HG03460 (cell line): ENCODE measurements around the gene STK10.
"Not testable (repeated sequence)": the region's sequence is repeated elsewhere in the genome, so short reads cannot be mapped to it uniquely, and the experiment has no call there.

Source experiments
- ATAC-seq: cut with Tn5 transposase; IDR thresholded peaks from one replicate; pipeline ENCODE4 v1.9.1; 2021; ENCODE audit not compliant: unreplicated experiment

Gene STK10

DNA sequence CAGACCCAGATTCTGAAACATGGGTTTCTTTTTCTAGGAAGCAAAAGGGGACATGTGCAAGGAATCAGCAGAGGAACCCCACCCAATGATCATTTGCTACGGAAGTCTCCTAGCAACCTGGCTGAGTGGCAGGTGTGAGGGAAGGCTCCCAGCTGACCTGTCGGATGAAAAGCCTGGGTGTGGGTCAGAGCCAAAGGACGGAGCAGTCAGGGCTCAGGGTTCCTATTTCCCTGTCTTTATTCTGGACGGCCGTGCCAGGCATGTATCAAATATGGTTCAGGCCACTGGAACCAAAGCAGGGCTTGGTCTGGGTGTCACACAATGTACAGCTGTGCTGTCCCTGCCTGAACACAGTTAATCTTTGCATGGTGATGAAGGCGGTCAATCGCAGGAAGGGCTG lies 20.1 kb downstream of the STK10 start:
- ATAC-seq = no peak

DNA sequence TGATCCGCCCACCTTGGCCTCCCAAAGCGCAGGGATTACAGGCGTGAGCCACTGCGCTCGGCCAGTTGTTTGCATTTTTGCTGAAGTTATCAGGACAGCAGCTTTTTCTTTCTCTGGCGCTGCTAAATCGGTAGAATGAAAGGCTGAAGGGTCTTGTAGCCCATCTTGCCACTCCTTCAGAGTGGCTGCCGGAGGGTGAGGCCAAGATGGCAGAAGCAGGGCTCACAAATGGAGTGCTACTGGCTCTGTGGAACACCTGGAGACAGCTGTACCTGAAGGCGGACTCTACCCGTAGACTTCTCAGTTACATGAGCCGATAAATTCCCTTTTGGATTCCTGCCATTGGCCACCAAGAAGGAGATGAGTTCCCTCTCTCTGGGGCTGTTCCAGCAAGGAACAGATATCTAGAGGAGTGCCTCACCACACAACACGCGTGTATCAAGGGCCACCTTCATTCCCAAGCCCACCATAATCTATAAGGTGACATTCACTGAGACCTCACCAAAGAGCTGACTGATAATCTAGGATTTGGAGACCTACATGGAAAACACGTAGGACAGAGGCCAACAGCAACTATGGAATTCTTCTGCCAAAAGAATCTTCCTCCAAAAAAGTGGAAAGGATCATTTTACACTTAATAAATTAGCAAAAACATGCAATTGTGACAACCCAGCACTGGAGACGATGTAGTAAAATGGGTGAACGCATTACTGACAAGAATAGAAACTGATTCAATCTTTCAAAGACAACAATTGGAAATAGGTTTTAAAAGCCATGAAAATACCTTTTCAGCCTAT lies 21.8 kb downstream of the STK10 start:
- no peak for ATAC-seq

DNA sequence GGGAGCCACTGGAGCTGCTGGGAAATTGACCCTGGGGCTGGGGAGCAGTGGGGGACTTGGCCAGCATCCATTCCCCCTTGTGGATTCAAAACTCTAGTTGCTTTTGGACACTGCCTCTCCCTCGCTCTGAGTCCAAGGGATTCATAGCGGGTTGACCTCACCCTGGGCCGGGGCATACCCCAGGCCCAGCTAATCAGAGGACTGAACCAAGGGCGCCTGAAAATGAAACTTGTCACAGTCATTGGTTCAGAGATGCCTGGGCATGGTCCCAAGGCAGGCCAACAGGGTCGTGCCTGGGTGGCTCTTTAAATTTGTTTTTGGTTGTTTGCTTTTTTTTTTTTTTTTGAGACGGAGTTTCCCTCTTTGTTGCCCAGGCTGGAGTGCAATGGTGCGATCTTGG lies 22.6 kb downstream of the STK10 start:
- ATAC-seq = peak; percentile 80

DNA sequence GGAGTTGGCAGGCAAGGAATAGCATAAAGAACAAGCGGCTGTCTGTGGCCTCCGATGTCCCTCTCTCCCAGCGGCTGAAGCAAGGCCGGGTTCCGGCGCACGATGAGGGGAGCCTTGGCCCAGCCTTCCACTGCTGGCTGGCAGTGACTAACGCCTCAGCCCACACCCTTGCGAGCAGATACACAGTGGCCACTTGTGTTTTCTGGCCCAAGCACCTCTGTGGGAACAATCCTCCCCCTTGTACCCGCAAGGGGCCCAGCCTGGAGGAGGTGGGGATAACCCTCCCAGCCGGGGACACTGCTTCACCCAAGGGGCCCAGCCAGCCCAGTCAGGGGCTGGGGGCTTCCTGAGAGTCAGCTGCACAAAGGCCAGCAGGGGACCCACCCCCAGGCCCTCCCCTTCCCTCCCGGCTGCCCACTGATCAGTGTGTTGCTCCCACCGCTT lies 23.2 kb downstream of the STK10 start:
- ATAC-seq = no peak

DNA sequence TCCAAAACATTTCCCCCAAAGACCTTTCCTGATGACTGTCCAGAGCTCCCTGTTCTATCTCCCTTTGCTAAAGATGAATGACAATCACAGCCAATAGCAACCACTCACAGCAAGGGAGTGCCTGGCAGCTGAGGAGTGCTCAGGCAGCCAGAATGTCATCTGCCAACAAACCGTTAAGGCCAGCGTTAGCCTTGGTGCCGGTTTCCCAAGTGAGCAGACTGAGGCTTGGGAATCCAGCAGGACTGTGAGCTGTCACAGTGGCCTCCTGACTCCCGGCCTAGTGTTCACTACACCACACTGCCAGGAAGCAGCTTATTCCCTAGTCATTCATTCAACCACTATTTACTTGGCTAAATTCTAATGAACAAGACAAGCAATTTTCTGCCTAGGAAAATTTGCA lies 24.7 kb downstream of the STK10 start:
- no peak for ATAC-seq

DNA sequence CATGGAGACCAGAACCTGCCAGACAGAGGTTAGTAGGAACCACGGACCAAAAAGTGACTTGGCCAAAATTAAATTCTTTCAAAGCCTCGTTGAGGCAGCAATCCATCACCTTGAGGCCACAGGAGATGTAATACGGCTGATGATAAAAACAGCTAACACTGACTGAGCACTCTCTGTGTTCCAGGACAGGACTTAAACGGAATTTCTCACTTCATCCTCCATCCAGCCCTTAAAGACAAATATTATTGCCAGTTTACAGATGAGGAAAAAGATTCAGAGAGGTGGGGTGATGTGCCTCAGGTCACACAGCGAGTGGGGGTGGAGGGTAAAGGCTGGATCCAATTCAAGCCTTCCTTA lies 25.1 kb downstream of the STK10 start:
- ATAC-seq = no peak

DNA sequence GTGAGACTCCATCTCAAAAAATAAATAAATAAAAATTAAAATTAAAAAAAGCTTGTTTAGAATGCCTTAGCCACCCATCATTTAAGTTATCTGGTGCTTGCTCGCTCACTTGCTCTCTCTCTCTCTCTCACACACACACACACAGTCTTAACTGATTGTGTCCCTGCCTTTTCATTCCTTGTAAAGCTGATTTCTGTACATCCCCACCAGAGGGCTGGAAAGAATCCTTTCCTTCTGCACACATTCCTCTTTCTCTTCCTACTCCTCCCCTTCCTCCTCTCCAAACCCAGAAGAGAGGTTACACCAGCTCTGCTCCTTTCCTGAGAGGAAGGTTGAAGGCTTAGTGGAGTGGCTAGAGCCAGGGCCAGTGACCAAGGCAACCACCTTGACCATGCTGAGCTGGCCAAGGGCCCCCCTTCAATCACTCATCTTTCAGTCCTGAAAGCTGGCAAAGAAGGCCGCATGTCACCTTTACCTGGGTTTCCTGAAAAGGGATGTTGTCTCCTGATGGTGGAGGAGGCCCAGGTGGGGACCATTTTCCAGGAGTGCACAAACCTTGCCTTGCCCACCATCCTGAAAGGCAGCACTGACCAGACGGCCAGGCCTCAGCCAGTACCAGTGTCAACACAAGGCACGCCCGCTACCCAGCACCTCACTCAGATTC lies 25.6 kb downstream of the STK10 start:
- no peak for ATAC-seq

DNA sequence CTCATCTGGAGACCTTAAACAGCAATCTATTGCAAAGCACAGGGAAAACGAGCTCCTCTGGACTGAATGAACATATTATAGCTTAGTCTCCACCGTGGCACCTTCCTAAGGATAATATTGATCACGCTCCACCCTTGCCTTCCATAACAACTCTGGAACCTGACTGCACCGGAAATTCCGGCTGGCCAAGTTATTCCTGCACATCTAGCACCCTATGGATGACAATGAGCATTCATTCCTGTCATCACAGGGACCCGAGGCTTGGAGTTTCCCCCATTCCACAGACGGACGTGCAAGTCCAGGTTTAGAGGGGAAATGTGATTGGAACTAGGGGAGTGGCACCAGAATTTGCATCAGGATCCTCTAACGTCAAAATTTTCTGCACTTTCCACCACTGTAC lies 27.5 kb downstream of the STK10 start:
- no peak for ATAC-seq

DNA sequence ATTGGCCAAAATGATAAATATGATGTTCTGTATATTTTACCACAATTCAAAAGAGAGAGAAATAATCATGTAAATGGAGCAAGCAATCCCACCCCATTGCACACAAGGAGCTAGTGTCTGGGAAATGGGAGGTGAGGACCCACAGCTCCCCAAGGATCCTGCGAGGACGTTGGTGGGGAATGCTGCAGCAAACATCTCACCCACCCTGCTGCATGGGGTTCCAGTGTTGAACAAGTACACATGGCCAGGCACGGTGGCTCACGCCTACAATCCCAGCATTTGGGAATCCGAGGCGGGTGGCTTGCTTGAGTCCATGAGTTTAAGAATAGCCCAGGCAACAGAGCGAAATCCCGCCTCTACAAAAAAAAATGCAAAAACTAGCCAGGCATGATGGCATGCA lies 29.0 kb downstream of the STK10 start:
- ATAC-seq = no peak

DNA sequence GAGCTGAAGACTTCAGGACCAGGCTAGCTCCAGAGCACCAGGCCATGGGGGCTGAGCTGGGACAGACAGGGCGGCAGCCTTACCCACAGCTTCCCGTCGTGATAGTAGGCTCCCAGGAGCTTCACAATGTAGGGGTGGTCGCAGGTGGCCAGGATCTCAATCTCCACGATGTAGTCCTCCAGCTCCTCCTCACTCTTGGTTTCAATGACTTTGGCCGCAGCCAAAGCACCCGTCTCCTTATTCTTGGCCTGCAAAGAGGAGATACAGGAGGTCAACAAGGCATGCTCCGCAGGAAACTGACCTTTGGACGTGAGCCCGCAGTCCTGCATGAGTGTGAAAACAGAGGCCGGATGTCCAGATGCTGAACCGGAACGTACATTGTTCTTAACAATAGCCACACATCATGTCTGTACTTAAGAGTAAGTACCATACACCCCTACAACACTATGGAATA lies 31.5 kb downstream of the STK10 start:
- no peak for ATAC-seq

DNA sequence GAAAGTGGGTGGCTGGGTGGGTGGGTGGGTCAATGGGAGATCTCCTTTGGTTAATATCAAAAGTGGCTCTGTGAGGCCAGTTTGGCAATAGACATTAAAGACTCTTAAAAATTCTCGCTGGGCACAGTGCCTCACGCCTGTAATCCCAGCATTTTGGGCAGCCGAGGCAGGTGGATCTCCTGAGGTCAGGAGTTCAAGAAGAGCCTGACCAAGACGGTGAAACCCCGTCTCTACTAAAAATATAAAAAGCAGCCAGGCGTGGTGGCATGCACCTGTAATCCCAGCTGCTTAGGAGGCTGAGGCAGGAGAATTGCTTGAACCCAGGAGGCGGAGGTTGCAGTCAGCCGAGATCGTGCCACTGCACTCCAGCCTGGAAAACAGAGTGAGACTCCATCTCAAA lies 32.9 kb downstream of the STK10 start:
- ATAC-seq = not testable (repeated sequence)

DNA sequence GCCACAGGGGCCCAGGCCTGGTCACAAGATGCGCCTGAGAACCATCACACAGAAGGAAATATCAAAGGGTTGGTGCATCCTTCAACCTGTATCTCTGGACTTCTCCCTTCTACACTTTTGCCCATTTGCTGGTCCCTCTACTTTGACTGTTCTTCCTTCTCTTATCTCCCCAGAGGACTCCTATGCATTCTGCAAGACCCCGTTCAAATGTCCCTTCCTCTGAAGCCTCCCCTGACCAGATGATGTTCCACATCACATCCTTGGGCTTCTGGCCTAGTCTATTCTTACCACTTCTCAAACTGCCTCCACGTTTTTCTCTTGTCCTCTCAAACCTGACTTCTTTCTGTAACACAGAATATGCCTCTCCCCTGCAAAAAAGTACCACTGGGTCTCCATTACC lies 34.3 kb downstream of the STK10 start:
- ATAC-seq = no peak

DNA sequence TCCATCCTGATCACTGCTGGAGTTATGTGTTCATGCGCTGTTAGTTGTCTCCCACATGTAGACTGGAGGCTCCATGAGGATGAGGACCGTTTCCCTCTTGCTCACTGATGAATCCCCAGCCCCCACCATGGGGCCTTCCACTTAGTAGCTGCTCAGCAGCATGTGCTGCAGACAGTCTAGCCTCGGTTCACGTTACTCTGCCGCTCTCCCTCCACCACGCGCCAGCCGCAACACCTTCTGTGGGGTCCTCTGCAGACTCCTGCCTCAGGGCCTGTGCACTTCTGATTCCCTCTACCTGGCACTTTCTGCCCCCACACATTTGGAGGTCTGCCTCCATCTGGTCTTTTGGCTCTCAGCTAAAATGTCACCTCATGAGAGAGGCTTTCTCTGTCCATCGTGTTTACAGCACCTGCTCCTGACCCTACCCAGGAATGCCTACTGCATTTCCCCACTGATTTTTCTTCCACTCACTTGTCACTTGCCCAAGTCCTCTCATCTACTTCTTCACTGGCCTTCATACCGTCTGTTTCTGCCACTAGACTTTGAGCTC lies 36.3 kb downstream of the STK10 start:
- ATAC-seq = no peak

DNA sequence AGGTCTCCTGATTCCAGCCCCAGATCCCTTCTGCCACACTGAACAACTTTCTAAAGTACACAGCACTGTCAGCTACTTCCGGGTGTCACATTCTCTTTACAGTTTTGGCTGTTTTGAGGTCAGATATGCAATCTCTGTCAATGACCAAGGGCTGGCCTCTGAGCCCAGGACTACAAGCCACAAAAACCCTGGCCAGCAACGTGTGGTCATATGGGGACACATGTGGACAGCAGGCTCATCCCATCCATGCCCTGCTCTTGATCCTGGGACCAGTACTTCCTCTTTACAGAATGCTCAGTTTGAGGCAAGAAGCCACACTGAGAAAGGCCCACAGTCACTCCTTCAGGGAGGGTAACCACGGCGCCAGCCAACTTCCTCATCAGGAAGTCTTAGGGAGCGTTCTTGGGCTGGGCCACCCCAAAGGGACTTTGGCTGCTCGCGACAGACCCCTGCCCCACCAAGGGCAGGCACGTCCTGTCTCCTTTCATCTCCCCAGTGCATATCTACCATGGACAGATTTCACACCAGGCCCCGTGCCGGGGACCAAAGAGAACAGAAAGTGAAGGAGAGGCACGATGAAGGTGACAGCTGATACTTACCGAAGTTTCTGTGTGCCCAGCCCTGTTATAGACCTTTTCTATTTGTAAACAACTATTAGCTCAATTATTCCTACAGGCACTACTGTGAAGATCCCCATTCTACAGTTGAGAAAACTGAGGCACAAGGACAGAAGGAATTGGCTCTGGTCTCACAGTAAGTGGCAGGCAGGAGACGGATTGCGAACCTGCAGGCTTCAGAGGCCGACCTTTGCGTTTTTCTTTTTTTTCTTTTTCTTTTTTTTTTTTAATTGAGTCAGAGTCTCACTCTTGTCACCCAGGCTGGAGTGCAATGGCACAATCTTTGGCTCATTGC lies 37.3 kb downstream of the STK10 start:
- ATAC-seq = peak; percentile 62

DNA sequence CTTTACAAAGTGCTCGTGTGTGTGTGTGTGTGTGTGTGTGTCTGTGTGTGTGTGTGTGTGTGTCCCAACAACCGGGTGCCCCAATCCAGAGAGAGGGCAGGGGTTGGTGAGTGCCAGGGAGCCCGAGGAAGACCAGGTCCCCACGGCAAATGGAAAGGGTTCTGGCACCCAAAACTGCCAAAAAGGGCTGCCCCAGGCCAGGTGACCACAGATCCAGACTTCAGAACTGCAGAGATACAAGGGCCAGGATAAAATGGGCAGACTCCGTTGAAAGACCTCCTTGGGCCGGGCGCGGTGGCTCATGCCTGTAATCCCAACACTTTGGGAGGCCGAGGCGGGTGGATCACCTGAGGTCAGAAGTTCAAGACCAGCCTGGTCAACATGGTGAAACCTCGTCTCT lies 38.5 kb downstream of the STK10 start:
- ATAC-seq = not testable (repeated sequence)

DNA sequence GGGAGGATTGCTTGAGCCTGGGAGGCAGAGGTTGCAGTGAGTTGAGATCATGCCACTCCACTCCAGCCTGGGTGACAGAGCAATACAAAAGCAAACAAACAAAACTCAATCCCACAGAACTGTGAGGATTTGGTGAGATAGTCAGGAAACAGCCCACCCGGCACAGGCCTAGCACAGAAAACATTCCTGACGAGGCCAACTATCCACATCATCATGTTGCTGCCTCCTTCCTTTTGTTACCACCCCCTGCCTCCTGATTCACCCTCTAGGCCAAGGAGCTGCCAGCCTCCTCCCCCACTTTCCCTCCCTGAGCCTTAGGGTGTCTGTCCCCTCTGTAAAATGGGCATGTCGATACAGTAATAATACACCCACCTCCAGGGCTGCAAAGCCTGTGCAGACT lies 39.0 kb downstream of the STK10 start:
- no peak for ATAC-seq

DNA sequence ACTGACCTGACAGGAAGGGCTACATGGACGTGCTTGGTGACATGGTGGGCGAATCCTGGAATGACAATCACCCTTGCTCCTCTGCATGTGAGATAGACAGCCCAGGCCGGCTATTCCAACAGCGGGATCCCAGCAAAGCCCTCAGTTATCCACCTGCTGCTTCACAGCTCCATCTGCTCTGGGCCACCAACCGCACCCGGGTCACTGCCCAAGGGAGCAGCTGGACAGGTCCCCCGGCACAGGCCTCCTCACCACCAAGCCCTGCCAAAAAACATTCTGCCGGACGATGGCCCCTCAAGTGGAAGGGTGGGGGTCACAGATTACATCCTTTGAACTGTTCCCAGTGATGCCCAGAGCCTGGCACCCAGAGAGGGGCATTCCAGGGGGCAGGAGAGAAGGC lies 39.6 kb downstream of the STK10 start:
- no peak for ATAC-seq

DNA sequence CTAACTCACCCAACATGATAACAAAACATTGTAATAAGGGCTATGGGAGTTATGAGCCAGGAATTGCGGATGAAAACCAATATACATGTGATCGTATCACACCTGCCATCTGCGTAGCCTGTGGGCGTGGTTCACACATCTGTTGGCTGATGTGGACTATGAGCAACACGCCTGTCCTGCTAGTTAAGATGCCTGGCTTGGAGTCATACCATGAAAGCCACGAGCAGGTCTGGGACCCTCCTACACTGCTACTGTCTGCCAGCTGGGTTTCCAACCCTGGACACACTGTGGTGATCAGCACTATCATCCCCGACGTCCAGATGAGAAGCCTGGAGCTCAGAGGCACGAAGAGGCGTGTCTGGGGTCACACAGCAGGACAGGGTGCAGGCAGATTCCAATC lies 40.2 kb downstream of the STK10 start:
- no peak for ATAC-seq

DNA sequence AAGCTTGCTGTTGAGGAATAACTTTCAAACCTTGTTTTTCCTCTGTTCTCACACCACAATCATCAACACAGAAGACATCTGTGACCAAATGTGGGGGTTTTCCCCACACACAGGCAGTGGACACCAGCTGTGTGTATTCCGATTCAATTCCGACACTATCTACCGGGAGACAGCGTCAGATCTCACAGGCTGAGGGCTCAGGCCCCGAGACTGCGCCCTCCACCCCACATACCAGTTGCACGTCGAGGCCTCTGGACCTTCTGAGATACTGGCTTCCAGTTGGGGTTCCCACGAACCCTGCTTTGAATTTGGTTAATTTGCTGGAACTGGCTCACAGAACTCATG lies 41.3 kb downstream of the STK10 start:
- ATAC-seq = no peak

DNA sequence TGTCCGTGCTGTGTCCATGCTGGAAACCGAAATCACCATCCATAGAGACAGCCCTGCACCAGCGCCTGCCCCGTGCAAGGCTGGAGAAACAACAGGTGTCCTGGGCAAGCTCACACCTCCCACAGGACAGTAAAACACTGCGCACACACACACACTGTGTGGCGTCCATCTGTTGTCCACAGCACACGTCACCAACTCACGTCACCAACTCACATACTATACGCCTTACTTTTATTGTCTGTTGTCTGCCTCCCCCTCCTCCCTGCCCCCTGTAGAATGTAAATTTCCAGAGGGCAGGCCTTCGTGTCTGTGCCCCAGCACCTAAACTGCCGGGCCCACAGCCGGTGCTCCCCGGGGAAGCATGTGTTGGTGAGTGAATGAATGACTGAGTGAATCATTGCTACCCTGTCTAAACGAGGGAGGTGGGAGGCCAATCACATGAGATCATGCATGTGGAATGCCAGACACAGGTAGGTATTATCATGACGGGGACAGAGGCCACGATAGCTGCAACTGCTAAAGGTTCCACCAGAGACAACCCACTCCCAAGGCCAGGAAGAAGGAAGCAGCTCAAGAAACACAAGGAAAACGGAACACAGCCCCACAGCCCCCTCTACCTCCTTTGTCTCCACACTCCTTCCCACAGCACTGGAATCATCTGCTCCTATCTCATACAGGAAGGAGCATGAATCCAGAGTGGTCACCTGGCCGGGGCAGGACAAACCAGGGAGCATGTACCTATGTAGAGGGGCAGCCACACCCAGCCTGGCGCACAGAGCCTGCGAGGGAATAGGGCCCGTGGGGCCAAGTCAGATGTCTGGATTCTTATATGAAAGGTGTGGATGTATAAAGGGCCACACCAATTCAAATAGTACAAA lies 41.9 kb downstream of the STK10 start:
- no peak for ATAC-seq
